Trophoblast cell (in vitro differentiated cells and primary cell): ENCODE measurements around the gene DNAH5.
"Not testable (repeated sequence)": the region's sequence is repeated elsewhere in the genome, so short reads cannot be mapped to it uniquely, and the experiment has no call there.

Source experiments
- DNase-seq, 2 donors: peaks; one replicate each; pipeline ENCODE4 v3.0.0-alpha.2; 2016
- H2AFZ ChIP-seq: 2 replicates; pipeline ENCODE4 v1.6.1; 2013; ENCODE audit warnings: low read length, moderate library complexity, mild to moderate bottlenecking; ENCODE audit not compliant: insufficient read depth, poor library complexity
- H2AK5ac ChIP-seq: 2 replicates; pipeline ENCODE4 v1.6.1; 2013; ENCODE audit warnings: mild to moderate bottlenecking, low read length
- H2BK120ac ChIP-seq: 2 replicates; pipeline ENCODE4 v1.6.1; 2013; ENCODE audit warnings: low read length, mild to moderate bottlenecking, moderate library complexity; ENCODE audit not compliant: insufficient read depth, poor library complexity
- H2BK12ac ChIP-seq: 2 replicates; pipeline ENCODE4 v1.6.1; 2013; ENCODE audit warnings: mild to moderate bottlenecking, low read length, moderate library complexity
- H2BK5ac ChIP-seq: 2 replicates; pipeline ENCODE4 v1.6.1; 2013; ENCODE audit warnings: low read length, low read depth, moderate library complexity, mild to moderate bottlenecking; ENCODE audit not compliant: poor library complexity
- H3K14ac ChIP-seq: 2 replicates; pipeline ENCODE4 v1.6.1; 2013; ENCODE audit warnings: mild to moderate bottlenecking, low read length
- H3K18ac ChIP-seq: 2 replicates; pipeline ENCODE4 v1.6.1; 2013; ENCODE audit warnings: mild to moderate bottlenecking, low read length
- H3K23ac ChIP-seq: 2 replicates; pipeline ENCODE4 v1.6.1; 2013; ENCODE audit warnings: low read length
- H3K27ac ChIP-seq: 2 replicates; pipeline ENCODE4 v1.5.1; 2013; ENCODE audit warnings: low read depth, mild to moderate bottlenecking, inconsistent platforms, low read length, moderate library complexity
- H3K27me3 ChIP-seq: 2 replicates; pipeline ENCODE4 v1.6.1; 2013; ENCODE audit warnings: inconsistent platforms, mild to moderate bottlenecking, low read length, moderate library complexity; ENCODE audit not compliant: insufficient read depth
- H3K36me3 ChIP-seq, 2 experiments: 1 replicate in 1 of 2; 2 replicates in 1 of 2; pipeline ENCODE4 v1.6.1; 2013; ENCODE audit warnings: low read length in 2 of 2, mild to moderate bottlenecking in 2 of 2, moderate library complexity in 1 of 2; ENCODE audit not compliant: insufficient read depth in 2 of 2, control insufficient read depth in 1 of 2
- H3K4ac ChIP-seq: 2 replicates; pipeline ENCODE4 v1.6.1; 2013; ENCODE audit warnings: low read depth, mild to moderate bottlenecking, low read length, moderate library complexity
- H3K4me1 ChIP-seq, 2 experiments: 1 replicate in 1 of 2; 2 replicates in 1 of 2; pipeline ENCODE4 v1.6.1; 2013; ENCODE audit warnings: low read length in 2 of 2, mild to moderate bottlenecking in 2 of 2, moderate library complexity in 1 of 2; ENCODE audit not compliant: insufficient read depth in 2 of 2, control insufficient read depth in 1 of 2
- H3K4me2 ChIP-seq: 2 replicates; pipeline ENCODE4 v1.6.1; 2013; ENCODE audit warnings: inconsistent platforms, mild to moderate bottlenecking, low read length, moderate library complexity
- H3K4me3 ChIP-seq: 2 replicates; pipeline ENCODE4 v1.5.1; 2013; ENCODE audit warnings: mild to moderate bottlenecking, low read depth, low read length, inconsistent platforms
- H3K79me1 ChIP-seq: one replicate; pipeline ENCODE4 v1.6.1; 2013; ENCODE audit warnings: low read length
- H3K79me2 ChIP-seq: 2 replicates; pipeline ENCODE4 v1.6.1; 2013; ENCODE audit warnings: low read length, mild to moderate bottlenecking; ENCODE audit not compliant: control insufficient read depth, insufficient read depth, poor library complexity
- H3K9ac ChIP-seq: 2 replicates; pipeline ENCODE4 v1.6.1; 2013; ENCODE audit warnings: mild to moderate bottlenecking, low read length
- H3K9me3 ChIP-seq: 2 replicates; pipeline ENCODE4 v1.6.1; 2013; ENCODE audit warnings: low read depth, mild to moderate bottlenecking, control low read depth, inconsistent platforms, low read length; ENCODE audit not compliant: insufficient read depth
- H4K12ac ChIP-seq: 2 replicates; pipeline ENCODE4 v1.6.1; 2013; ENCODE audit warnings: low read depth, mild to moderate bottlenecking, low read length, moderate library complexity
- H4K8ac ChIP-seq: 2 replicates; pipeline ENCODE4 v1.6.1; 2013; ENCODE audit warnings: low read depth, mild to moderate bottlenecking, low read length, moderate library complexity
- H4K91ac ChIP-seq: one replicate; pipeline ENCODE4 v1.6.1; 2013; ENCODE audit warnings: low read depth, mild to moderate bottlenecking, low read length, moderate library complexity
- whole genome bisulfite sequencing: extraction: QIAGEN DNeasy Blood & Tissue Kit; methylation state at CpG from one replicate; pipeline ENCODE4 v1.1.7; 2013; ENCODE audit warnings: missing lambda C conversion rate; ENCODE audit not compliant: insufficient read length, insufficient coverage; ENCODE audit errors: extremely low coverage; 5-methylcytosine and 5-hydroxymethylcytosine counted together

DNAH5 gene

GRCh38 chr5:13809921-13810320 lies 134.6 kb downstream of the DNAH5 start:
- Histone ChIP-seq H3K4me2 (no peak overlapping the region), H3K9me3 (no peaks in the 10 kb centered on the region), H3K18ac (no peak overlapping the region), H4K12ac (no peak overlapping the region), H3K14ac (no peak overlapping the region), H2BK5ac (no peak overlapping the region), H4K8ac (no peak overlapping the region), H3K4me1 (no peaks in the 10 kb centered on the region), H3K9ac (no peak overlapping the region), H4K91ac (no peak overlapping the region), H3K23ac (no peak overlapping the region), H3K27ac (no peak overlapping the region), H3K79me1 (no peaks in the 10 kb centered on the region), H2AFZ (no peak overlapping the region), H3K36me3 (no peaks in the 10 kb centered on the region), H2BK120ac (no peak overlapping the region), H3K4ac (no peak overlapping the region), H3K79me2 (no peaks in the 10 kb centered on the region), H2BK12ac (no peak overlapping the region), H3K4me3 (peak overlapping the region; percentile 35), H2AK5ac (no peak overlapping the region), H3K27me3 (no peaks in the 10 kb centered on the region)
- DNase-seq, result peak in 1 of 2 donors; percentile 4
- no CpG with 5 or more reads among the region's 30 CpGs for WGBS

GRCh38 chr5:13804336-13804735 lies 140.2 kb downstream of the DNAH5 start:
- Histone ChIP-seq H2AK5ac (no peak overlapping the region), H3K4ac (no peak overlapping the region), H3K9ac (no peak overlapping the region), H3K4me1 (no peaks in the 10 kb centered on the region), H2BK12ac (no peak overlapping the region), H3K14ac (no peak overlapping the region), H2AFZ (no peak overlapping the region), H3K79me1 (no peaks in the 10 kb centered on the region), H3K36me3 (no peaks in the 10 kb centered on the region), H2BK120ac (no peak overlapping the region), H3K9me3 (no peaks in the 10 kb centered on the region), H3K79me2 (no peaks in the 10 kb centered on the region), H3K18ac (no peak overlapping the region), H3K27ac (no peak overlapping the region), H2BK5ac (no peak overlapping the region), H4K12ac (no peak overlapping the region), H3K27me3 (no peaks in the 10 kb centered on the region), H4K8ac (no peak overlapping the region), H4K91ac (no peak overlapping the region), H3K4me2 (no peak overlapping the region), H3K4me3 (no peak overlapping the region), H3K23ac (no peak overlapping the region)
- WGBS, result no CpG with 5 or more reads among the region's 5 CpGs
- no peak for DNase-seq

- not testable (repeated sequence) for H3K79me1 ChIP-seq, H2BK120ac ChIP-seq, H2AK5ac ChIP-seq, H3K4ac ChIP-seq, H4K8ac ChIP-seq, H3K27me3 ChIP-seq, H3K27ac ChIP-seq, H2AFZ ChIP-seq, H3K9me3 ChIP-seq, H4K91ac ChIP-seq, H3K36me3 ChIP-seq, H3K79me2 ChIP-seq, DNase-seq, H3K4me2 ChIP-seq, H3K18ac ChIP-seq, H3K4me1 ChIP-seq, H3K4me3 ChIP-seq, H2BK5ac ChIP-seq, H3K14ac ChIP-seq, H3K9ac ChIP-seq, H4K12ac ChIP-seq, H2BK12ac ChIP-seq, H3K23ac ChIP-seq
- WGBS, result no CpG with 5 or more reads among the region's 2 CpGs
Observed at GRCh38 chr5:13798569-13798968, 145.9 kb downstream of the DNAH5 start.

- Histone ChIP-seq H3K9me3 (no peaks in the 10 kb centered on the region), H3K4me3 (no peak overlapping the region), H3K23ac (no peak overlapping the region), H3K79me1 (no peaks in the 10 kb centered on the region), H2AFZ (no peak overlapping the region), H3K27ac (no peak overlapping the region), H3K4ac (no peak overlapping the region), H3K14ac (no peak overlapping the region), H3K4me2 (no peak overlapping the region), H2BK5ac (no peak overlapping the region), H3K79me2 (no peaks in the 10 kb centered on the region), H3K9ac (no peak overlapping the region), H2AK5ac (no peak overlapping the region), H2BK12ac (no peak overlapping the region), H3K36me3 (no peaks in the 10 kb centered on the region), H3K18ac (no peak overlapping the region), H4K12ac (no peak overlapping the region), H4K8ac (no peak overlapping the region), H2BK120ac (no peak overlapping the region), H3K4me1 (no peaks in the 10 kb centered on the region), H4K91ac (no peak overlapping the region), H3K27me3 (no peaks in the 10 kb centered on the region)
- DNase-seq, result no peak
- WGBS, result no CpG with 5 or more reads among the region's 6 CpGs
Observed at GRCh38 chr5:13785781-13786415, 158.6 kb downstream of the DNAH5 start.
